Posterior vena cava (tissue), 2 donors: ENCODE data around the gene CRACDL. TPM values are rescaled to one million over a fixed set of nuclear protein-coding genes. Genes with fewer than 3 reads are reported as not detected.
"Not testable (repeated sequence)": the region's sequence is repeated elsewhere in the genome, so short reads cannot be mapped to it uniquely, and the experiment has no call there.

Source experiments
- DNase-seq: peaks from one replicate; pipeline ENCODE4 v3.0.0-alpha.2; 2020; ENCODE audit warnings: low spot score
- intact Hi-C, 2 donors: fragments of 100-400 bp; cut with DNase I; formaldehyde crosslinking; loops; one replicate each; pipeline versions ENCODE4 v1.14.1 to v1.14.2; 2022 to 2023
- total RNA-seq, 2 donors: library from RNA; stranded (reverse); fragmentation: NEBNext Ultra II Directional; extraction: Animal tissue kit (Norgen Biotek cat#: 25700); gene quantifications; one replicate each; pipeline ENCODE4 v1.2.1, GENCODE V29; 2021
- donor health status: DM: yes; HTN: yes; CAD: no.
- donor health status: DM: yes; HTN: yes; CAD: no.

Gene CRACDL
- total RNA-seq, 2 donors from 2014 or later, result 3.5 to 6.8 TPM

DNA sequence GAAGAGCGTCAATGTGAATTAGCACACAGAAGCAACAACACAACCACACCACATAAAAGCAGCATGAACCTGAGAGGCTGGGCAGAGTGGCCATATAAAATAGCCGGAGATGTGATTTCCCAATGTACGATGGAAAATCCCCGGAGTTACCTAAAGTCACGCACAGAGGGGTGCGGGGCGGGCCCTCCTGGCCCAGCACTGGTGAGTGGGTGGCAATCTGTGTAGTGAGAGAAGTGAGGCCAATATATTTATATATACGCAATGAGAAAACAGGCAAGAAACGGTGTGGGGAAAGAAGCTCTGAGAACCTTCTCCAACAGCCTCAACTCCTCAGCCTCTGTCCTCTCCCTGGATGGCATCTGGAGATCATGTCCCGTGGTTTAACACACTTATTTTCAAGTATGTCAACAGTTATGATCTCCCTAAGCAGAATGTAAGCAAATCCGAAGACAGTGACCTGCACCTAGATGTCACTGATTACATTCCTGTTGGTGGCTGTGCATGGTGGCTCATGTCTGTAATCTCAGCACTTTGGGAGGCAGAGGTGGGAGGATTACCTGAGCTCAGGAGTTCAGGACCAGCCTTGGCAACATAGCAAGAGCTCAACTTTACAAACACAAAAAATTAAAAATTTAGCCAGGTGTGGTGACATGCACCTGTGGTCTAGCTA is 41.6 kb downstream of the CRACDL start:
- intact Hi-C loops, result no loop called here
- DNase-seq, result peak; percentile 13

- DNase-seq, result peak; percentile 74
- intact Hi-C loops, result no loop called here
These were observed 42.1 kb downstream of the CRACDL start for GRCh38 chr2:98893911-98894321.

DNA sequence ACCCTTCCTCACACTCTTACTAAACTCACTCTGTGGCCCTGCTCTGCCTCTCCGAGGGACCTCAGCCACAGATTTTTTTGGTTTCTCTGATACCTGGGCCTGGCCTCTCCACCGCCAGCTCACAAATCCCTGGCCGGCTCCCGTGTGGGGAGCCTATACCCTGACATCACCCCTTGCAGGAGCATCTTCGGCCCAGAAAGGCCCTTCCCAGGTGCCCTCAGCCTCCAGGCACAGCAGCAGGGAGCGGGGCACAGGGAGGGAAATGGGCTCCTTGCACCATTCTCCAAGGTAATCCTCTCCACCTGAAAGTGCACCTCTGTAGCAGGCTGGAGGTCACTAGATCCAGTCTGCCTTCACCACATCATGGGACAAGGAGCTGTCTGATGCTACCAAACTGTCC is 43.2 kb downstream of the CRACDL start:
- DNase-seq, result peak; percentile 45
- intact Hi-C loops, result no loop called here

DNA sequence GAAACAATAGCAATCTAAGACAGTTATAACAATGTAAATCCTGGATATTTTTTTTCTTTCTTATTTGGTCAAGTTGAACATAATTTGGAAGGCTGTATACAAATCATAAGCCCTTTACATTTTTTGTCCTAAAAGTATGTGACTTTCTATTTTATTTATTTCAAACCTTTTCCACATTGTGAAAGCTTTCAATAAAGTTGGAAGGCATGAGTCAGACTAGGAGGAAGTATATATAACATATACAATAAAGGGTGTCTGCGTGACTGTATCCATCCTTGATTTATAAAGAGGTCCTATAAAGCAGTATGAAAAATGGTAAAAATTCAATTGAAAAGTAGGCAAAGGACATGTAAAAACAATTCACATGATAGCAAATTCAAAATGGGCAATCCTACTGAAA is 44.4 kb downstream of the CRACDL start:
- intact Hi-C loops, result no loop called here
- DNase-seq, result no peak

DNA sequence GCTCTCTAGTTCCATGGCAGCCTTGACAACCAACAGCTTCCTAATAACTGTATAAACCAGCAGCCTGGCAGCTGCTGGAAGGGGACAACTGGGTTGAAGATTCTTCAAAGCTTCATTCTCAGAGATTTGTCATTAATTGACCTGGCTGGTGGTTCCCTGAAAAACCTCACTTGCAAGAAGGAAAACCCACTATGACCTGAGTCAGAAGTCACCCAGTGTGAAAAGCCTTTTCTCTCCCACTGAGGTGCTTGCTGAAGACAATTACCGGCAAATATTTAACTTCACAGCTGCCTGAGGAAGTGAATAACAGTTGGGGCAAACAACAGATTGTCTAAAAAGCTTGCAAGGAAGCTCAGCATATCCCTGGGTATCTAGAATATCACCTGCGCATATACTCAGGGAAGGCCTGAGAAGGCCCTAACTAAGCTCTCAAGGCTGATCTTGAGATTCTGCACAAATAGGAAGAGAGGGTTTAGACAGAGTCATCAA is 49.9 kb downstream of the CRACDL start:
- DNase-seq, result no peak
- intact Hi-C loops, result no loop called here

- intact Hi-C loops, result no loop called here
- DNase-seq, result peak; percentile 41
These were observed 51.4 kb downstream of the CRACDL start for GRCh38 chr2:98884658-98885057.

- intact Hi-C loops, result no loop called here
- peak; percentile 62 for DNase-seq
These were observed 52.2 kb downstream of the CRACDL start for GRCh38 chr2:98883780-98884211.

GRCh38 chr2:98882971-98883779 is 52.9 kb downstream of the CRACDL start:
- intact Hi-C loops, result no loop called here
- DNase-seq, result no peak

GRCh38 chr2:98882368-98882767 is 53.7 kb downstream of the CRACDL start:
- intact Hi-C loops, result no loop called here
- DNase-seq, result no peak

- intact Hi-C loops, result no loop called here
- DNase-seq, result no peak
These were observed 54.8 kb downstream of the CRACDL start for GRCh38 chr2:98881153-98881650.

GRCh38 chr2:98880266-98881152 is 55.5 kb downstream of the CRACDL start:
- intact Hi-C loops, result no loop called here
- DNase-seq, result no peak

GRCh38 chr2:98877658-98878057 is 58.4 kb downstream of the CRACDL start:
- DNase-seq, intact Hi-C loops: not testable (repeated sequence)

DNA sequence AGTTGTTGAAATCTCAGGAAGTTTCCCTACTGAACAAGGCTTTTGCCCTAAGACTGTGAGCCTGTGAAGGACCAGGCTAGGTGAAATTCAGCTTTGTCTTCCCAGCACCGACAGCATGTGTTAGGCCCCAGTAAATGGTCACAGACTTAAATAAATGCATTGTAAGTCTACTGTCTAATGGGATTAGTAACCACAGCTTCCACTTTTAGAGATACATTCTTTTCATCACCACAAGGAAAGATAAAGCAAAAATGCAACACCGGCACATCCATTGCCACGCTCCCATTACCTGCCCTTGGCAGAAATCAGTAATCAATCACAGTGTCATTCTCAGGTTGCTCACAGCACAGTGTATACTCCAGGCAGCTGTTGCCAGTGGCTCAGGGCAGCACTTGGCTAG is 59.3 kb downstream of the CRACDL start:
- intact Hi-C loops, result no loop called here
- no peak for DNase-seq

- intact Hi-C loops, result no loop called here
- DNase-seq, result no peak
These were observed 60.3 kb downstream of the CRACDL start for GRCh38 chr2:98875746-98876145.

- intact Hi-C loops, result no loop called here
- DNase-seq, result no peak
These were observed 60.8 kb downstream of the CRACDL start for GRCh38 chr2:98875081-98875728.

DNA sequence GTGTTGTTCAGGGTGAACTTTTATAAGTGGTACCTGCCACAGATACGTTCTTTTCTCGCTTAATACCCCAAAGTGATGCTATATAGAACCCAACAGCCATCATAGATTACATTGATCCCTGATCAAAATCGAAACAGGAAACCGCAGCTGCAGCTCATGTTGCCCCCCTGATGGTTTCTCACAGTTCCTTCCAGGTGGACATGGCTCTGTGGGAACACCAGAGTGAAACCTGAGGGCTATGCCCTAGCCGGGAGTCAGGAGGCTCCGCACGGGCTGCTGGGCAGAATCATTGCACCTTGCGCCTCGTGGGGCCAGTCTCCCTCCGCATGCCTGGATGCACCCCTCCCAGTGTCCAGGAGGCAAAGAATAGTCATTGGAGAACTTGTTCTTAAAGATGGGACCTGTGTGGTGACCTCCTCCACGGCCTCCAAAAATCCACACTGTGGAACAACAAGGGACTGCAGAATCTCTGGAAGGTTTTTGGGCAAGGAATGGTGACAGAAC is 61.8 kb downstream of the CRACDL start:
- intact Hi-C loops, result no loop called here
- DNase-seq, result no peak

DNA sequence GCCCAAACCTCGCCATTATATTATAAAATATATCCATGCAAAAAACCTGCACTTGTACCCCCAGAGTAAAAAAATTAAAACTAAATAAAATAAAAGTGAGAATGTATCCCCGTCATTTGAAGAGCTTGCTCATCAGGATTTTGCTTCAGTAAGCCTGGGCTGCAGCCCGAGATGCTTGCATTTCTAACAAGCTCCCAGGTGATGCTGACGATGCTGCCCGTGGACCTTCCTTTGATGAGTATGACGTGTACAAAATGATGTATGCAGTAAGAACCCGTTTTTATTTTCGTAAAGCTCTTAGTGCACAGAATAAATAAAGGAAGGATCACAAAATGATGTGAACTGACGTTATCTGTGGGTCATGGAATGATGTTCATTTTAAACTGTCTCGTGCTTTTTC is 63.5 kb downstream of the CRACDL start:
- intact Hi-C loops, result no loop called here
- DNase-seq, result no peak

- intact Hi-C loops, result no loop called here
These were observed 64.5 kb downstream of the CRACDL start for GRCh38 chr2:98871506-98871905.

More at GRCh38 chr2:98871506-98871905, 64.5 kb downstream of the CRACDL start:
- DNase-seq, result no peak
